Smooth muscle cell (in vitro differentiated cells): ENCODE results near the gene LRRC47. TPM values are rescaled to one million over a fixed set of nuclear protein-coding genes. Genes with fewer than 3 reads are reported as not detected.

Experiments
- DNase-seq: peaks from one replicate; lab custom pipeline; 2025; ENCODE audit not compliant: unreplicated experiment; lab: John Stamatoyannopoulos, UW
- H2AFZ ChIP-seq: fragments of 200-600 bp; sonication (generic); 2 replicates; pipeline ENCODE4 v1.6.0; 2016; ENCODE audit warnings: antibody characterized with exemption, low read depth, mild to moderate bottlenecking
- H3F3A ChIP-seq: fragments of 200-600 bp; sonication (generic); 2 replicates; pipeline ENCODE4 v1.6.0; 2017; ENCODE audit warnings: antibody characterized with exemption, low read depth
- H3K27ac ChIP-seq: fragments of 200-600 bp; sonication (generic); 2 replicates; pipeline ENCODE4 v1.5.1; 2016; ENCODE audit warnings: low read depth, mild to moderate bottlenecking
- H3K27me3 ChIP-seq: fragments of 200-600 bp; sonication (generic); 2 replicates; pipeline ENCODE4 v1.6.1; 2016; ENCODE audit warnings: low read depth, mild to moderate bottlenecking
- H3K36me3 ChIP-seq: fragments of 200-600 bp; sonication (generic); 2 replicates; pipeline ENCODE4 v1.5.1; 2016; ENCODE audit warnings: low read depth
- H3K4me1 ChIP-seq: fragments of 200-600 bp; sonication (generic); 2 replicates; pipeline ENCODE4 v1.5.1; 2016; ENCODE audit warnings: low read depth
- H3K4me2 ChIP-seq: fragments of 200-600 bp; sonication (generic); 2 replicates; pipeline ENCODE4 v1.6.0; 2016; ENCODE audit warnings: mild to moderate bottlenecking
- H3K4me3 ChIP-seq: fragments of 200-600 bp; sonication (generic); 2 replicates; pipeline ENCODE4 v1.5.1; 2016; ENCODE audit warnings: mild to moderate bottlenecking
- H3K79me2 ChIP-seq: fragments of 200-600 bp; sonication (generic); 2 replicates; pipeline ENCODE4 v1.6.0; 2016; ENCODE audit warnings: low read depth, mild to moderate bottlenecking
- H3K9ac ChIP-seq: fragments of 200-600 bp; sonication (generic); 2 replicates; pipeline ENCODE4 v1.6.0; 2016; ENCODE audit warnings: low read depth
- H3K9me3 ChIP-seq: fragments of 200-600 bp; sonication (generic); replicated peaks from 2 replicates; pipeline ENCODE4 v1.5.1; 2016; ENCODE audit warnings: low read depth
- H4K20me1 ChIP-seq: fragments of 200-600 bp; sonication (generic); 2 replicates; pipeline ENCODE4 v1.6.0; 2016; ENCODE audit warnings: low read depth
- CTCF ChIP-seq: fragments of 200-600 bp; sonication (generic); IDR thresholded peaks from 2 replicates; pipeline ENCODE4 v1.5.1; 2017; ENCODE audit warnings: borderline replicate concordance, mild to moderate bottlenecking, antibody characterized with exemption; ENCODE audit not compliant: insufficient read depth, poor library complexity, severe bottlenecking
- WGBS: methylation state at CpG from one replicate; pipeline ENCODE4 v1.1.7; 2016; ENCODE audit warnings: low lambda C conversion rate; 5-methylcytosine and 5-hydroxymethylcytosine counted together
- polyA plus RNA-seq: library from polyadenylated mRNA; unstranded; fragments of >200 nt; fragmentation: Nextera tagmentation; extraction: Ambion mirVana; gene quantifications from 2 replicates; pipeline ENCODE4 v1.2.1, GENCODE V29; 2016
- total RNA-seq: library from RNA; depleted of rRNA; stranded (reverse); fragments of >200 nt; gene quantifications from 2 replicates; pipeline ENCODE4 v1.2.3, GENCODE V29; 2014

Gene LRRC47
- total and polyA plus RNA-seq, 2 experiments from 2014 or later, result 24.9 to 38.0 TPM

- TF ChIP-seq CTCF, result no peak
- H3K9ac ChIP-seq, result no peak overlapping the region
- no peaks in the 10 kb centered on the region for H3K79me2 ChIP-seq
- H3F3A ChIP-seq, result no peaks in the 10 kb centered on the region
- 88% methylated on average over 13 of the region's 13 CpGs for WGBS
- no peaks in the 10 kb centered on the region for H3K4me1 ChIP-seq
- H4K20me1 ChIP-seq, result no peaks in the 10 kb centered on the region
- H3K9me3 ChIP-seq, result no peaks in the 10 kb centered on the region
- no peak overlapping the region for H2AFZ ChIP-seq
- H3K4me2 ChIP-seq, result no peak overlapping the region
- no peaks in the 10 kb centered on the region for H3K36me3 ChIP-seq
- no peak for DNase-seq
- no peak overlapping the region for H3K4me3 ChIP-seq
- H3K27ac ChIP-seq, result no peak overlapping the region
- no peaks in the 10 kb centered on the region for H3K27me3 ChIP-seq
These were observed 25.1 kb upstream of the LRRC47 start for GRCh38 chr1:3821447-3821846.

- H3K9me3 ChIP-seq, result no peaks in the 10 kb centered on the region
- H3K79me2 ChIP-seq, result no peaks in the 10 kb centered on the region
- H3K27ac ChIP-seq, result no peak overlapping the region
- no peak overlapping the region for H2AFZ ChIP-seq
- no peaks in the 10 kb centered on the region for H3K4me1 ChIP-seq
- no peaks in the 10 kb centered on the region for H3K36me3 ChIP-seq
- DNase-seq, result no peak
- TF ChIP-seq CTCF, result no peak
- H3K4me2 ChIP-seq, result no peak overlapping the region
- no peak overlapping the region for H3K9ac ChIP-seq
- WGBS, result 94% methylated on average over 6 of the region's 6 CpGs
- no peak overlapping the region for H3K4me3 ChIP-seq
- no peaks in the 10 kb centered on the region for H3K27me3 ChIP-seq
- H4K20me1 ChIP-seq, result no peaks in the 10 kb centered on the region
- H3F3A ChIP-seq, result no peaks in the 10 kb centered on the region
These were observed 24.7 kb upstream of the LRRC47 start for GRCh38 chr1:3821004-3821403.

DNA sequence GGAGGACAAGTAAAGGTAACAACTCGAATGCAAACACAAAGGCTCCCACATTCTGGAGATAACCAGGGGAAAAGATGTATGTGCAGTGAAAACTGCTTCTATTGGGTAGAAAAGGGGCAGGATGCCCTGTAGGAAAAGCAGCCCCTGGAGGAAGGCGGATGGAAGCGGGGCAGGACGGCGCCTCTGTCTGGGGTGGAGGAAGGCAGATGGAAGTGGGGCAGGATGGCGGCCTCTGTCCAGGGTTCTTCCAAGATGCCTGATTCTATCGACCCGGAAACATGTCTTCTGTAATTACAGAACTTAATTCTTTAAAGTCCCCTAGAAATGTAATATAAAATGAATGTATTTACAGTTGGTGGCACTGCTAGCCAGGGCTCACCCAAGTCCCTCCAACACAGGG lies 24.0 kb upstream of the LRRC47 start:
- no peak overlapping the region for H3K9ac ChIP-seq
- no peaks in the 10 kb centered on the region for H3K4me1 ChIP-seq
- H3K4me3 ChIP-seq, result no peak overlapping the region
- H3K4me2 ChIP-seq, result no peak overlapping the region
- no peaks in the 10 kb centered on the region for H3K27me3 ChIP-seq
- no peak for TF ChIP-seq CTCF
- no peaks in the 10 kb centered on the region for H3K9me3 ChIP-seq
- H3K36me3 ChIP-seq, result no peaks in the 10 kb centered on the region
- H3F3A ChIP-seq, result no peaks in the 10 kb centered on the region
- no peak overlapping the region for H3K27ac ChIP-seq
- H4K20me1 ChIP-seq, result no peaks in the 10 kb centered on the region
- no peak overlapping the region for H2AFZ ChIP-seq
- WGBS, result 89% methylated on average over 8 of the region's 8 CpGs
- DNase-seq, result no peak
- no peaks in the 10 kb centered on the region for H3K79me2 ChIP-seq

- Histone ChIP-seq H3F3A (no peaks in the 10 kb centered on the region), H3K27ac (no peak overlapping the region), H3K4me3 (no peak overlapping the region), H3K9me3 (no peaks in the 10 kb centered on the region), H3K27me3 (no peaks in the 10 kb centered on the region), H2AFZ (no peak overlapping the region), H3K9ac (no peak overlapping the region), H3K4me2 (no peak overlapping the region), H3K36me3 (no peaks in the 10 kb centered on the region), H3K4me1 (no peaks in the 10 kb centered on the region), H3K79me2 (no peaks in the 10 kb centered on the region), H4K20me1 (no peaks in the 10 kb centered on the region)
- no peak for TF ChIP-seq CTCF
- no peak for DNase-seq
- 75% methylated on average over 10 of the region's 10 CpGs for WGBS
These were observed 23.5 kb upstream of the LRRC47 start for GRCh38 chr1:3819771-3820200.
